Measurements from ENCODE around the gene EXOC6. TPM values are rescaled to one million over a fixed set of nuclear protein-coding genes. Genes with fewer than 3 reads are reported as not detected.

Gene EXOC6
- total RNA-seq, 2 donors from 2014 or later: 12.6 to 15.2 TPM

- H3K27me3 ChIP-seq: no peaks in the 10 kb centered on the region
- H3K36me3 ChIP-seq: no peaks in the 10 kb centered on the region
- TF ChIP-seq, protein P1, sequence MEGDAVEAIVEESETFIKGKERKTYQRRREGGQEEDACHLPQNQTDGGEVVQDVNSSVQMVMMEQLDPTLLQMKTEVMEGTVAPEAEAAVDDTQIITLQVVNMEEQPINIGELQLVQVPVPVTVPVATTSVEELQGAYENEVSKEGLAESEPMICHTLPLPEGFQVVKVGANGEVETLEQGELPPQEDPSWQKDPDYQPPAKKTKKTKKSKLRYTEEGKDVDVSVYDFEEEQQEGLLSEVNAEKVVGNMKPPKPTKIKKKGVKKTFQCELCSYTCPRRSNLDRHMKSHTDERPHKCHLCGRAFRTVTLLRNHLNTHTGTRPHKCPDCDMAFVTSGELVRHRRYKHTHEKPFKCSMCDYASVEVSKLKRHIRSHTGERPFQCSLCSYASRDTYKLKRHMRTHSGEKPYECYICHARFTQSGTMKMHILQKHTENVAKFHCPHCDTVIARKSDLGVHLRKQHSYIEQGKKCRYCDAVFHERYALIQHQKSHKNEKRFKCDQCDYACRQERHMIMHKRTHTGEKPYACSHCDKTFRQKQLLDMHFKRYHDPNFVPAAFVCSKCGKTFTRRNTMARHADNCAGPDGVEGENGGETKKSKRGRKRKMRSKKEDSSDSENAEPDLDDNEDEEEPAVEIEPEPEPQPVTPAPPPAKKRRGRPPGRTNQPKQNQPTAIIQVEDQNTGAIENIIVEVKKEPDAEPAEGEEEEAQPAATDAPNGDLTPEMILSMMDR (IDR thresholded peaks at IDR 0.05): no peak
- no peaks in the 10 kb centered on the region for H3K9me3 ChIP-seq
- no peak overlapping the region for H3K27ac ChIP-seq
- intact Hi-C loops (cut with DNase I): no loop called here
- peak overlapping the region in 1 of 2 donors; percentile 63 for H3K9ac ChIP-seq (ENCODE audit: low read depth in 2 of 2, low read length in 2 of 2)
- no peaks in the 10 kb centered on the region for H3K4me1 ChIP-seq
- no peak overlapping the region for H3K4me3 ChIP-seq
- DNase-seq: no peak
These were observed 1.3 kb downstream of the EXOC6 start for GRCh38 chr10:92849576-92850090.

DNA sequence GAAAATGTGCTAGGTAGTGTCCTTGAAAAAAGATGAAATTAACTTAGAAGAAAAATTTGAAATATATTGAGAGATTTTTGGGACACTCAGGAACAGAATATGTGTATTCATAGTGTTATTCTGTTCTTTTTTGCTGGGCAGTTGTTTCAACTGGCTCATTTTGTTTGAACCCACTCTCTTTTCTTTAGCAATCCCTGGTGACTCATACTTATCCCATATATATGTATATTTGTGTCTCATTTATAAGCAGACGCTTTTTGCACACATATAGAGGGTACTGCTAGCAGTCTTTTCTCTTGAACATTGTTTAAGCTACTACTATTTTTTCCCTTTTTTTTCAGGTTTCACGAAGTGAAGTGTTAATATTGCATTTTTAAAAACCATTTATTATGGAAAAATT, 1.9 kb downstream of the EXOC6 start:
- H3K9ac ChIP-seq (ENCODE audit: low read depth in 2 of 2, low read length in 2 of 2): no peak overlapping the region
- TF ChIP-seq, protein P1 (IDR thresholded peaks at IDR 0.05): no peak
- H3K4me1 ChIP-seq: no peaks in the 10 kb centered on the region
- no peaks in the 10 kb centered on the region for H3K9me3 ChIP-seq
- no peak for DNase-seq
- no peaks in the 10 kb centered on the region for H3K27me3 ChIP-seq
- no peak overlapping the region for H3K27ac ChIP-seq
- H3K36me3 ChIP-seq: no peaks in the 10 kb centered on the region
- no peak overlapping the region for H3K4me3 ChIP-seq
- intact Hi-C loops (cut with DNase I): no loop called here

GRCh38 chr10:92851003-92851402, 2.7 kb downstream of the EXOC6 start:
- Histone ChIP-seq H3K9me3 (no peaks in the 10 kb centered on the region), H3K36me3 (no peaks in the 10 kb centered on the region), H3K9ac (ENCODE audit: low read depth in 2 of 2, low read length in 2 of 2) (no peak overlapping the region), H3K27ac (no peak overlapping the region), H3K27me3 (no peaks in the 10 kb centered on the region), H3K4me1 (no peaks in the 10 kb centered on the region), H3K4me3 (no peak overlapping the region)
- TF ChIP-seq, protein P1 (IDR thresholded peaks at IDR 0.05): no peak
- no peak for DNase-seq
- intact Hi-C loops (cut with DNase I): no loop called here

GRCh38 chr10:92855560-92855959, 7.2 kb downstream of the EXOC6 start:
- intact Hi-C loops (cut with DNase I): no loop called here
- H3K4me3 ChIP-seq: no peak overlapping the region

GRCh38 chr10:92857904-92858514, 9.7 kb downstream of the EXOC6 start:
- Histone ChIP-seq H3K9me3 (no peaks in the 10 kb centered on the region), H3K4me1 (no peaks in the 10 kb centered on the region), H3K27me3 (no peaks in the 10 kb centered on the region), H3K36me3 (no peaks in the 10 kb centered on the region), H3K9ac (ENCODE audit: low read depth in 2 of 2, low read length in 2 of 2) (no peak overlapping the region), H3K27ac (no peak overlapping the region), H3K4me3 (no peak overlapping the region)
- no peak for DNase-seq
- intact Hi-C loops (cut with DNase I): no loop called here
- TF ChIP-seq, protein P1 (IDR thresholded peaks at IDR 0.05): no peak

More at GRCh38 chr10:92855560-92855959, 7.2 kb downstream of the EXOC6 start:
- no peak overlapping the region for H3K27ac ChIP-seq
- TF ChIP-seq, protein P1 (IDR thresholded peaks at IDR 0.05): no peak
- no peaks in the 10 kb centered on the region for H3K9me3 ChIP-seq
- DNase-seq: no peak
- H3K4me1 ChIP-seq: no peaks in the 10 kb centered on the region
- H3K27me3 ChIP-seq: no peaks in the 10 kb centered on the region
- no peaks in the 10 kb centered on the region for H3K36me3 ChIP-seq
- no peak overlapping the region for H3K9ac ChIP-seq (ENCODE audit: low read depth in 2 of 2, low read length in 2 of 2)

Measured in colonic mucosa (tissue), 4 donors.